GM19035 (cell line): ENCODE results near the gene SLC25A26.
"Not testable (repeated sequence)": the region's sequence is repeated elsewhere in the genome, so short reads cannot be mapped to it uniquely, and the experiment has no call there.

Source experiments
- ATAC-seq: cut with Tn5 transposase; IDR thresholded peaks from one replicate; pipeline ENCODE4 v1.9.1; 2021; ENCODE audit not compliant: unreplicated experiment

SLC25A26 gene

DNA sequence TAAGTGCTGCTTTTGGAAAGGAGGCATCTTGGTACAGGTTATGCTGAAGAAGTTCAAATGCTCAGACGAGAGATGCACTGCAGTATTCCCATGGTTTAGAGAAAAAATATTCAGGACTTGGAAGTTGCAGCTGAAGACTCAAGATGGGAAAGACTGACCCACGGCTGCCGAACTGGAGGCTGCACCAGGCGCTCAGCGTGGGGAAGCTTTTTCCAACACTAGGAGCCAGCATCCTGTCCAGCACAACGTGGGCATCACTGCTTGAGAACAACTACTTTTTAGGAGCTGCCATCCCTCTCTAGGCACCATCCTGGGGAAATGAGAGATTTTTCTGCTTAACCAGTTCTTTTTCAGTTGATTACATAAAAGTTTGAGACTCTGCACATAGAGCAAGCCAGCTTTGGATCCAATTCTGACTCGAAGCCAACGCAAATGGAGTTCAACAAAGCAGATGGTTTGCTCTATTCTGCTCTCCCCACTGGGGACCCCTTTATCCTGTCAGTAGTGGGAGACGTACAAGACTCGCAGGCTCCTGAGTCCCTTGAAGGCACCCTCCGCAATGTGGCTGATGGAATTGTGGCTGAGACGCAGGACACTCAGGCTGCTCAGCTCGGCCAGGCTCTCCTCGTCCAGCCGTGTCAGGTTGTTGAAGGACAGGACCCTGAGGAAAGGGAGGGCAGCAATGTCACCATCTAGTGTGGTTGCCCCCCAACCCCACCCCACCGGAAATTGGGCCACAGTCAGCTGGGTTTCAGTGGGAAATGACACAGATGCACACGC, 186.2 kb downstream of the SLC25A26 start:
- no peak for ATAC-seq

- peak; percentile 82 for ATAC-seq
Measured at GRCh38 chr3:66407611-66408218, 186.9 kb downstream of the SLC25A26 start.

DNA sequence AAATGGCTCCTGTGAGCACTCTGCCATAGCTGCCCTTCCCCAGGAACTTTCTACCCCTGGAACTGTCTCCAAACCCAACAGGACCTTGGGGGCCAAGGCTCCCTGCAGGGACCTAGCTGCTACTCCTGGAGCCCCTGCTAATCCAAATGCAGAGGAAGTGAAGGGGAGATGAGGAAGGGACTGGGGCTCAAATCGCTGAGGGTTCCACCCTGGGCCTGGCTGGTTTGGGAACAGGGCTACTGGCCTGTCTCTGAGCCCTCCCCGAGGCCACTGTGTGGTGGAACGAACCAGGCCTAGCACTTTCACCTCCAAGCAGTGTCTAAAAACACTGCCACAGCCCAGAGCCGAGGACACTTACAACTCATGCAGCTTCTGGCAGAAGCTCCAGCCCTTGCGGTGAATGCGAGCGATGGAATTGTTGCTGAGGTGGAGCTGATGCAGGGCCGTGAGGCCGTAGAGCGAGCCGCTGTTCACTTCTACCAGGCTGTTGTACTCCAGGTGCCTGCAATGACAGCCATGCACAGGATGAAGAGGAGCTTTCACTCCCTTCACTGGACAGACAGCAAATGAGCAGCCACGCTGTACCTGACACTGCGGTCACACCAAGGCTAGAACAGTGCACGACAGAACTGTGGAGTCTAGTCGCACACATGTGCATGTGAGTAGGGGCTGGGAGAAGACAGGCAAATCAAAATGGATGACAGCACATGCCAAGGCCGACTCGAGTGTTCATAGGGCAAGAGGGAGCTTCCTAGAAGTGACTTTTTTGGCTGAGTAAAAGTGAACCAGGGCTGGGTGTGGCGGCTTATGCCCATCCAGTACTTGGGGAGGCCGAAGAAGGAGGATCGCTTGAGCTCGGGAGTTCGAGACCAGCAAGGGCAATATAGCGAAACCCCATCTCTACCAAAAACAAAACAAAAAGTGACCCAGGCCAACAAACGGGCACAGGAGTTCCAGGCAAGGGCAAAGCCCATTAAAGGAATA, 189.3 kb downstream of the SLC25A26 start:
- no peak for ATAC-seq

DNA sequence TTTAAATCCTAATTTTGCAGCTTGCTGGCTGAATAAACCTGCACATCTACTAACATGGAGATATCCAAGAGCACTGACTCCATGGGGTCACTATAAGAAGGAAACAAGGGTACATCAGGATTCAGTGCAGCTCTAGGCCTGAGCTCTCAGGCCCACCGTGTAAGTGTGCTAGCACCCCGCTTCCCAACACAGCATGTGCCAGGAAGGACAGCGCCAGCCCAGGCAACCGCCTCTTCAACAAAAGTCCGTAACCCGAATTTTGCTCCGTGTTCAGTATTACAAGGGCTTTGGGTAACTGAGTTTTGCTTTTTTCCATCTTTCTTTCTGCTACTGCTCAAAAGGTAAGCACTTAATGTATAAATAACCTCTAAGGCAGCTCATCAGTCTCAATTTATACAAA, 190.2 kb downstream of the SLC25A26 start:
- ATAC-seq = no peak

- ATAC-seq = no peak
Measured at GRCh38 chr3:66411474-66411873, 190.7 kb downstream of the SLC25A26 start.

GRCh38 chr3:66411961-66412887, 191.4 kb downstream of the SLC25A26 start:
- ATAC-seq = no peak

GRCh38 chr3:66413151-66413751, 192.4 kb downstream of the SLC25A26 start:
- ATAC-seq = no peak

GRCh38 chr3:66414846-66415245, 194.0 kb downstream of the SLC25A26 start:
- no peak for ATAC-seq

GRCh38 chr3:66415867-66416428, 195.1 kb downstream of the SLC25A26 start:
- no peak for ATAC-seq

DNA sequence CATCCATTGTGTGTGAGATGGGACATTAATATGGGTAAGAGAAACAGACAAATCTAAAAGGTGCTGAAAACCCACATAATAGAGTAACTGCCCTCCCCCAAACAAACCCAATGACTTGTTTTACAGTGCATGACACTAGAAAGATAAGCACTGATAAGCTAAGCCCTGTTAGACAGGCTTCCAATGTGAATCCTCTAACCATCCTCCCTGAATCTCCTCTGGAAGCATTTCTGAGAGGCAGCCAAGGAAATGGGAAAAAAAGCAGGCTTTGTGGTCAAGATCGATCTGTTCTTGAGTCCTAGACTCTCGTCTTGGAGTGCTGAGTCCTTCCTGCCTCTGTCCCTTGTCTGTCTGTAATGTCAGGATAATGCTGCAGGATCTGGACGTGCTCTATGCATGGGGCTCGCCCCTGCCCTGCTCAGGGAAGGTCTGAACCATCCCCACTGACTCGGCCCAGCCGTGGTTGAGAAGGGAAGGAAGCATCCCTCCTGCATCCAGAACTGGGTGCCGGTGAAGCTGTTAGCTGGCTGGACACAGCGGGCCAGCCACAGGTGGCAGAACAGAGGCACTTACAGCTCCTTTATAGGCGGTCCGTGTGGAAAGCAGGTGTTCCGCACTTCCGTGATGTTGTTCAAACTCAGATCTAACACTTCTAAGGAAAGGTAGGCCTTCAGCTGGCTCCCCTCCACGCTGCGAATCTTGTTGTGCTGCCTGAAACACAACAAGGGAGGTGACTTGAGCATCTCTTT, 195.9 kb downstream of the SLC25A26 start:
- no peak for ATAC-seq

DNA sequence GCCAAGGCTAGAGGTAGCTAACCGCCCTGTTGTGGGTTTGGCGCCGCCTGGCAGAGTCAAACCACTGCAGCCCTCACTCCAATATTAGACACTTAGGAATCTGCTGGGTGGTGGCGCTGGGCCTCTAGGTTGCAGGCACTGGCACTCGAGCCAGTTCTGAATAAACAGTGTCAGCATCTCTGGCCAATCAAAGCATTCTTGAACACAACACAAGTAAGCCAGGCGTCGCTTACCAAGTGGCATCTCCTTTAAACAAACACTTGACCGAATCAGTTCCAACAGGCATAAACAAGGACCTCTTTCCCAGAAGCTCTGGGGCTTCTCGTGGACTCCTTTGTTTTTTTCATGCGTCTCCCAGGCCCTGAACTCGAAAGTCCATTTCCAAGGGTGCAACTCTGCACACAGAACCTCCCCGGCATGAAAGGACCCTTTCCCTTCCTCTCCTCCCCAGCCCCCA, 197.7 kb downstream of the SLC25A26 start:
- ATAC-seq = no peak

GRCh38 chr3:66419036-66419435, 198.2 kb downstream of the SLC25A26 start:
- no peak for ATAC-seq

DNA sequence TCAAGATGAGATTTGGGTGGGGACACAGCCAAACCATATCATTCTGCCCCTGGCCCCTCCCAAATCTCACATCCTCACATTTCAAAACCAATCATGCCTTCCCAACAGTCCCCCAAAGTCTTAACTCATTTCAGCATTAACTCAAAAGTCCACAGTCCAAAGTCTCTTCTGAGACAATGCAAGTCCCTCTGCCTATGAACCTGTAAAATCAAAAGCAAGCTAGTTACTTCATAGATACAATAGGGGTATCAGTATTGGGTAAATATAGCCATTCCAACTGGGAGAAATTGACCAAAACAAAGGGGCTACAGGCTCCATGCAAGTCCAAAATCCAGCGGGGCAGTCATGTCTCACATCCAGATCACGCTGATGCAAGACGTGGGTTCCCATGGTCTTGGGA, 200.3 kb downstream of the SLC25A26 start:
- not testable (repeated sequence) for ATAC-seq

DNA sequence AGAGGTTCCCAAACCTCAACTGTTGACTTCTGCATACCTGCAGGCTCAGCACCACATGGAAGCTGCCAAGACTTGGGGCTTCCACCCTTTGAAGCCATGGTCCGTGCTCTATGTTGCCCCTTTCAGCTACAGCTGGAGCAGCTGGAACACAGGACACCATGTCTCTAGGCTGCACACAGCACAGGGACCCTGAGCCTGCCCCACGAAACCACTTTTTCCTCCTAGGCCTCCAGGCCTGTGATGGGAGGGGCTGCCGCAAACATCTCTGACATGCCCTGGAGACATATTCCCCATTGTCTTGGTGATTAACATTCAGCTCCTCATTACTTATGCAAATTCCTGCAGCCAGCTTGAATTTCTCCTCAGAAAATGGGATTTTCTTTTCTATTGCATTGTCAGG, 201.1 kb downstream of the SLC25A26 start:
- not testable (repeated sequence) for ATAC-seq

DNA sequence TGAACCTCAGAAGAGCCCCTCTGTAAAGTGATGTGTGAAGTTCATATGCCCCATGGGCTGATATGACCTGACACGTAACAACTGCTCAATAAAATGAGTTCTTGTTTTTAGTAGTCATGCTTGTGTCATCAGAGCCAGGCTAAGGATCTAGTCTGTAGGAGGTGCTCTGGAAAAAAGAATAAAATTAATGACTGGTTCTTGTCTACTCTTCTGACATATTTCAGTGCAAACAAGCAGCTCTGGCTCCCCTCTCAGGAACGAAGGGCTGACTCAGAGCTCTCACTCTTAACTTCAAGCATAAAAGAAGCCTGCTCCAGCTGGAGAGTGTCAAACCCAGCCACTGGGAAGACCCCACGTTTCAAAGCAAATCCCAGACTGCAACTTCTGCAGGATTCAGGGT, 203.0 kb downstream of the SLC25A26 start:
- ATAC-seq = no peak

GRCh38 chr3:66425032-66425431, 204.2 kb downstream of the SLC25A26 start:
- no peak for ATAC-seq

DNA sequence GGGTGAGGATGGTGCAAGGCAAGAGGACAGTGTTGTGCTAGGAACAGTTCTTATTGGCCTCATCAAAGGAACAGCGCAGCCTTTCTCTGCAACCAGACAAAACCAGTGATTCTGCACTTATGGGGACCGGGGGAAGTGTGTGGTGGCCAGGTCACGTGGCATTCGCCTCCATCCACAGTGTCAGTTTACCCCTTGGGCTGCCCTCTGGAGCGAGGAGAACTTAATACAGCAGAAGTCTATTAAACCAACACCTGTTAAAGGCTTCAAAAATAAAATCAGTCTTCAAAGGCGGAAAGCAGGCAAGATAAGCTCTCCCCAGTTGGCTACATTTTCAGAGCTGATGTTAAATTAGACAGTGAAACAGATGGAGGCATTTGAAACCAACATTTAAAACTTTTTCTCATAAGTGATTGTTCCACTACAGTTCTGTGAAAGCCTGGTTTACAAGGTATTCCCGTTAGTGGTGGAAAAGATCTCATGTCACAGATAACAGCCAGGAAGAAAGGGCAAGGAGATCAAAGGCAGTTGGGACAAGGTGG, 204.8 kb downstream of the SLC25A26 start:
- no peak for ATAC-seq

DNA sequence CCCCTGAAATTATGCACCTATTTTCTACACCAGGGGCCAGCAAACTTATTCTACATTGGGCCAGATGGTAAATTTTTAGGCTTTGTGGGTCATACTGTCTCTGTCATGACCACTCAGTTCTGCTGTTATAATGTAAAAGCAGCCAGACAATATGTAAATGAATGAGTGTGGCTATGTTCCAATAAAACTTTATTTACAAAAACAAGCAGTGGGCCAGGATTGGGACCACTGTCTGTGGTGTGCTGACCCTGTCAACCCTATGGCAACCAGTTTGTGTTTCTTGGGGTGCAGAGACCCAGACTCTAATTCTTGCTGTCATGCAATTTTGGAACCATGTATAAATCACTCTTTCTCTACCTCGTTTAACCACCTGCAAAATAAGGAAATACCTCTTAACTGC, 205.3 kb downstream of the SLC25A26 start:
- ATAC-seq = no peak

GRCh38 chr3:66427352-66427751, 206.6 kb downstream of the SLC25A26 start:
- ATAC-seq = no peak
